SIG-M5 (cell line): Measurements from ENCODE around the gene SH3RF1.

Source experiments
- DNase-seq: peaks from one replicate; lab custom pipeline; 2025; lab: John Stamatoyannopoulos, UW

The SH3RF1 gene

GRCh38 chr4:169275180-169275579 lies 4.4 kb upstream of the SH3RF1 start:
- DNase-seq = no peak

GRCh38 chr4:169274033-169274432 lies 3.3 kb upstream of the SH3RF1 start:
- DNase-seq = no peak

- no peak for DNase-seq
These were observed 1.6 kb upstream of the SH3RF1 start for GRCh38 chr4:169272265-169272886.

GRCh38 chr4:169271692-169272007 lies 894 bp upstream of the SH3RF1 start:
- no peak for DNase-seq

GRCh38 chr4:169269916-169270809 lies 593 bp downstream of the SH3RF1 start:
- peak; percentile 0 for DNase-seq

- DNase-seq = no peak
These were observed 1.6 kb downstream of the SH3RF1 start for GRCh38 chr4:169268951-169269760.

- DNase-seq = no peak
These were observed 3.7 kb downstream of the SH3RF1 start for GRCh38 chr4:169267070-169267469.

- DNase-seq = no peak
These were observed 4.1 kb downstream of the SH3RF1 start for GRCh38 chr4:169266661-169267060.

GRCh38 chr4:169266081-169266480 lies 4.7 kb downstream of the SH3RF1 start:
- no peak for DNase-seq

GRCh38 chr4:169263791-169264392 lies 6.9 kb downstream of the SH3RF1 start:
- no peak for DNase-seq

GRCh38 chr4:169260217-169260866 lies 10.4 kb downstream of the SH3RF1 start:
- DNase-seq = no peak

GRCh38 chr4:169259271-169259670 lies 11.5 kb downstream of the SH3RF1 start:
- DNase-seq = no peak

- DNase-seq = no peak
These were observed 12.6 kb downstream of the SH3RF1 start for GRCh38 chr4:169258141-169258540.

GRCh38 chr4:169256856-169257761 lies 13.6 kb downstream of the SH3RF1 start:
- DNase-seq = no peak

- DNase-seq = no peak
These were observed 14.6 kb downstream of the SH3RF1 start for GRCh38 chr4:169256101-169256612.

GRCh38 chr4:169254546-169254983 lies 16.2 kb downstream of the SH3RF1 start:
- DNase-seq = no peak

- no peak for DNase-seq
These were observed 16.9 kb downstream of the SH3RF1 start for GRCh38 chr4:169253904-169254303.

GRCh38 chr4:169253113-169253671 lies 17.6 kb downstream of the SH3RF1 start:
- DNase-seq = no peak

- no peak for DNase-seq
These were observed 18.2 kb downstream of the SH3RF1 start for GRCh38 chr4:169252339-169253112.
